NOMO-1 treated with dmso at 0.1 percent for 144 hours (cell line): Measurements from ENCODE around the gene GPR31.

Source experiments
- DNase-seq: peaks from one replicate; lab custom pipeline; 2025; ENCODE audit not compliant: unreplicated experiment; lab: John Stamatoyannopoulos, UW

GPR31 gene

GRCh38 chr6:167140589-167141474, 16.9 kb downstream of the GPR31 start:
- no peak for DNase-seq

- DNase-seq: no peak
Measured at GRCh38 chr6:167139761-167140160, 18.0 kb downstream of the GPR31 start.

GRCh38 chr6:167137881-167138280, 19.9 kb downstream of the GPR31 start:
- no peak for DNase-seq

GRCh38 chr6:167137081-167137480, 20.7 kb downstream of the GPR31 start:
- DNase-seq: peak; percentile 16

DNA sequence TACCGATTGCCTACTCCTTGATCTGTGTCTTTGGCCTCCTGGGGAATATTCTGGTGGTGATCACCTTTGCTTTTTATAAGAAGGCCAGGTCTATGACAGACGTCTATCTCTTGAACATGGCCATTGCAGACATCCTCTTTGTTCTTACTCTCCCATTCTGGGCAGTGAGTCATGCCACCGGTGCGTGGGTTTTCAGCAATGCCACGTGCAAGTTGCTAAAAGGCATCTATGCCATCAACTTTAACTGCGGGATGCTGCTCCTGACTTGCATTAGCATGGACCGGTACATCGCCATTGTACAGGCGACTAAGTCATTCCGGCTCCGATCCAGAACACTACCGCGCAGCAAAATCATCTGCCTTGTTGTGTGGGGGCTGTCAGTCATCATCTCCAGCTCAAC, 21.4 kb downstream of the GPR31 start:
- DNase-seq: no peak

DNA sequence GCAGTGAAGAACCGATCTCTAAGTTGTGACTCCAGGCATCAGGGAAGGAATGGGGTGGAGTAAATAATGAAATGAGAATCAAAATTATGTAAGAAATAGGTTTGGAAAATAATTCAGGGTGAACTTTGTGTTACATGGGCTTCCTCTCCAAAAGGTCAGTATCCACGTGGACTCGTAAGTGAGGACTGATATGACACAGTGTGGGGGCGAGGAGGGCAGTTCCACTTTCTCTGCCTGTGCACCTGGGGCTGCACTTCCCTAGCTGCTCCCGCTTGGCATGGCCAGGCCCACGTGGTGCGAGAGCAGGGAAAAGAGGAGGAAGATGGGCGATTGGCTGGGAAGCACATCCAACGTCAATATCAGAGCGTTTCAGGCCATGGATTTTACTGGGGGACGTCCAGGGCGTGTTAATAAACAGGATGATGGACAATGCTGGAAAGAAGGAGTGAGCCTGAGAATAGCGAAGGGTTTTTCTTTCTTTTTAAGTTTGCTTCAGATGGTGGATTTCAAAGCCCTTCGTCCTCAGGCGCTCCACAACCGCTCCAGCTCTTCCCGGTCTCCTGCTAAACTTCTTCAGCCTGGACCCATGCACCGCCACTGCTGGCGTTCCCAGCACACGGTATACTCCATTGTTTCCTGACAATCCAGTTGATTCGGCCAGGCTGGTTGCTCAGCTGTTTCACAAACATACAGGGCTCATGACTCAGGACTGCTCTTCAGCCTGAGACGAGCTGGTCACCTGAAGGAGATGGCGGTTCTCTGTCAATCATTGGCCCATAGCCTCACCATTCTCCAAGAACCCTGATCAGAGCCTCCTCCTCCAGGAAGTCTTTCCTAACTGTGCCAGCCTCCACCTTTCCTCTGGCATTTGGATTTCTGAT, 23.1 kb downstream of the GPR31 start:
- DNase-seq: no peak

GRCh38 chr6:167130712-167131684, 26.8 kb downstream of the GPR31 start:
- DNase-seq: no peak

DNA sequence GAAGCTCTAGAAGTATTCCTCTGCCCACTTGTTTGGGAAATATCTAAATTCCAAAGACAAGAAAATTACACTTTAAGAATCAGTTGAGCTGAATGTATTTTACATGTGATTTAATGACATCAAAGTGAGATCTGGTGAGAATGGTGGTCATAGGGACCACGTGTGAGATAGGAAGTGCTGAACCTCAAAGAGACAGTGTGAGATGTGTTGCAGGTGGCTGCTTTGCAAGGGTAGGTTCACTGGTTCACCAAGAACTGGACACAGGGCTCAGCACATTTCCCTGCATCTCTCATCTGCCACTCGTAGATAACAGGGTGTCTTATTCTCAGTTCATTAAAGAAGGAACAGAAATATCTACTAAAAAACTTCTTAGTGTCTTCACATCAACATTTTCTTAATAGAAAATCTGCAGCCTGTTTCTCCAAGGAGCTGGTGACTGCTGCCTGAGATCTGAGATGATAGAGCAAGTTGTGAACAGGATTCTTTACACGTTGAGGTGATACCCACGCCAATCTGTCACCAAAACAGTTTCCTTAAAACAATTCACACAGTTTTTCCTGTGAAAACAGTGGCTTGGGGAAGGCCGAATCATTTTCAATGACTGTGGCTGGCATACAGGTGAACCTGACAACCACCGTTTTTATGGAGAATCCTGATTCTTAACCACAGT, 27.6 kb downstream of the GPR31 start:
- no peak for DNase-seq

DNA sequence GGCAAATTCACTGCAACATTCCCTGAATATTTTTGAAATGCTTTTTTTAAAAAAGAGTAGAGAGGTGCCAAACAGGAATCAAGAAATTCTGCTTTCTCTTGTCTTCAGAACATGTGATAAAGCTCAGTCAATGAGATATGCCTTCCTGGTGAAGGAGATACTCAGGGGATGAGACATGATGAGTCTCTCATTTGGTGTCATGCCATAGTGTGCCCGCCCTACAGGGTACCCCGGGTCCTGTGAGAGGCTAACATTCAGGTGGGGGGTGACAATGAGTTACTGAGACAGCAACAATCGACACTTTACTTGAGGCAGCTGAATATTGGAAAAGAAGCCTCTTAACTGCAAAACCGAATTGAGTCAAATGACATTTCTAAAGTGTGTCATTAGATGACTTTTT, 28.2 kb downstream of the GPR31 start:
- DNase-seq: no peak

- no peak for DNase-seq
Measured at GRCh38 chr6:167129159-167129558, 28.6 kb downstream of the GPR31 start.

GRCh38 chr6:167127785-167128531, 29.8 kb downstream of the GPR31 start:
- DNase-seq: no peak

- no peak for DNase-seq
Measured at GRCh38 chr6:167125855-167126349, 31.9 kb downstream of the GPR31 start.

GRCh38 chr6:167125410-167125809, 32.4 kb downstream of the GPR31 start:
- DNase-seq: no peak

DNA sequence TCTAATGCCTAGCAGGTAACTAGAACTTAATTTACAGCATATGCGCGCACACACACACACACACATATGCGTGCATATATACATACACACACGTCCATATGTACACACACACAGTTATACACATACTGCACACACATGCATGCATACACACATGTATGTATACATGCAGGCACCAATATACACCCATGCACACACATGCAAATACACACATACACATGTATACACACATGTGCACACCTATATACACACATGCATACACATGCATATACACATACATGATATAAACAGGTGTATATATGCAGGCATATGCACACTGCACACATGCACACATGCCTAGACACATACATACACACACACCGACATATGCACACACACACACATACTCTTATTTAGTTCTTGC, 33.0 kb downstream of the GPR31 start:
- DNase-seq: no peak

DNA sequence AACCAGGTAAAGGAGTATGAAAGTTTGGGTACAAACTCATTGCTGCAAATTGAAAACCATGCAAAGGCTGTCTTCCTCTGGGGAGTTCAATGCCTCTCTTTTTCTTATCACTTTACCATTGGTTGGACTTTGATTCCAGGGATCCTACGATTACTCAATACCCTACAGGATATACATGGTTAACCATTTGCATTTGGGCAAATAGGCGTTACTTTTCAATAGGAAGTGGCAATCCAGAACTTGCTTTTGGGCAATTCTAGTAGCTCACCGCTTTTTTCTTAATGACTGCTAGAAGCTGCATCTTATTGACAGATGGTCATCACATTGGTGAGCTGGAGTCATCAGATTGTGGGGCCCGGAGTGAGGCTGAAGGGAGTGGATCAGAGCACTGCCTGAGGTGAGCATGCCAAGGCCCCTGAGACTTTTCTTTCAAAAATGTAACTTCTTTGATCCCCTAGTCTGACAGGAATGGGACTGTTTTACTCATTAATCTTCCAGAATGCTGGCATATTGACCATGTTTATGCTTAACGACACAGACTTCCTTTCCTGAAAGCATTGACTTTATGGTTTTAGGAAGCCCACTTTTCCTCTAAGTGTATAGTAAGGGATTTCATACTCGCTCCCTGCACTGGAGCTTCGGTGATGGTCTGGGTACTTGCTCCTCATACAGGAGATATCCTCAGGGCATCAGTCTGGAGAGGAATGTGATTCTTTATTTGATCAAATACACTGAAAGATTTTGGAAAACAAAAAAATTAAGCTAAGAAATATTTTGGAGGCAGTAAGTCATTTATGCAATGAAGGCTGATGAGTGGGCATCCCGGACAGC, 34.7 kb downstream of the GPR31 start, which contains the start of gene CCR6:
Gene CCR6, plus strand, starts transcription at position 270 of the 831 bp plus-strand sequence. CDS start 13,039 bp downstream, outside the sequence.
- DNase-seq: no peak

- no peak for DNase-seq
Measured at GRCh38 chr6:167122041-167122826, 35.5 kb downstream of the GPR31 start.

GRCh38 chr6:167121335-167121841, 36.4 kb downstream of the GPR31 start:
- DNase-seq: no peak

GRCh38 chr6:167120583-167120903, 37.2 kb downstream of the GPR31 start:
- no peak for DNase-seq
